SIG-M5 treated with dmso at 0.1 percent for 504 hours (cell line): ENCODE measurements around the gene PLCH2.

Experiments used
- DNase-seq: peaks from one replicate; lab custom pipeline; 2025; ENCODE audit not compliant: unreplicated experiment; lab: John Stamatoyannopoulos, UW

PLCH2 gene

DNA sequence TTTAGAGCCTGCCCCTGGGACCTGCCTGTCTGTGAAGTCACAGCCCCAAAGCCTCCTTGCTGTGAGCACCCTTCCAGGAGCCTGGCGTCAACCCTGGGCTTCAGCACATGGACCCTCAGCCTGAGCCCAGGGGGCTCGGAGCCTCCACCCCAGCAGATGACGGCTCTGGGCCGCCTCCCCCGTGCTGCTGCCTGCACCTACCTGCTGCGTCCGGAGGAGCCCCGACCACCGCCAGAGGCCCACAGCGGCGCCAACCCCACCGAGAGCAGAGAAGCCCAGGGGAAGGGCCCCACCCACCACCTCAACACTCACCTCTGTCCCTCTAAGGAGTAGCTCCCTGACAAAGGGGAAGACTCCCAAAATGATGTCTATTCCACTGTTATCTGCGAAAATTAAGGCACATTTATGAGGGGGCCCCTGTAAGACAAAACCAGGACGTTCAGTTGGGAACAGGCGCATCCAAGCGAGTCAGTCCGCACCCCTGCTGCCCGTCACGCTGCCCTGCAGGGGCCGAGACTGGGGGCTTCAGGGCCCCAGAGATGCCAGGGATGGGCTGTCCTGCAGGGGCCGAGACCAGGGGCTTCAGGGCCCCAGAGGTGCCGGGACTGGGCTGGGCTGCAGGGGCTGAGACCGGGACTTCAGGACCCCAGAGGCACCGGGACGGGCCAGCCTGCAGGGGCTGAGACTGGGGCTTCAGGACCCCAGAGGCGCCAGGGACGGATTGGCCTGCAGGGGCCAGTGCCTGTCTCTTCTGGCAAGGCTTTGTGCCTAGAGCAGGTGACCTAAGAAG, 34.5 kb downstream of the PLCH2 start:
- no peak for DNase-seq

DNA sequence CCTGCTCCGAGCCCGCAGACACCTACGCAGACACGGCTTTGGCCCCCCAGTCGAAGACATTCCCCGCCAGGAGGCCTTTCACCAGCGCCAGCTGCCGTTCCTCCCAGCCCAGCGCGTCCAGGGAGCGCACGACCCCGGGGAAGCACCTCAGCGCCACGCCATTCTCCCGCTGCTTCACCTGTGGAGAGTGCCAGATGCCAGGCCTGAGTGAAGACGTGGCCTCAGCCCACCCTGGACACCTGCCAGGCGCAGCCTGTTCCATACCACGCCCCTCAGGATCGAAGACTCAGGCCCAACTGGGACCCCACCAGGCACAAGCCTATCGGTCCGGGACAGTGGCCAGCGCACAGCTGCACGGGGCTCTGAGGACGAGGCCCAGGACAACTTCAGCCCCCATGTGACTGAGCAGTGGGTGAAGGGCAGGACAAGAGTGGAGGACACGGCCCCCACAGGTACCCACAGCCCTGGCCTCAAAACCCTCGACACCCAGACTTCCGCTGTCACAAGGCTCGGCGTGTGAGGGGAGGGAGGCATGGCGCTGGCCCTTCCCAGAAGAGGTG, 36.9 kb downstream of the PLCH2 start:
- DNase-seq, result no peak

DNA sequence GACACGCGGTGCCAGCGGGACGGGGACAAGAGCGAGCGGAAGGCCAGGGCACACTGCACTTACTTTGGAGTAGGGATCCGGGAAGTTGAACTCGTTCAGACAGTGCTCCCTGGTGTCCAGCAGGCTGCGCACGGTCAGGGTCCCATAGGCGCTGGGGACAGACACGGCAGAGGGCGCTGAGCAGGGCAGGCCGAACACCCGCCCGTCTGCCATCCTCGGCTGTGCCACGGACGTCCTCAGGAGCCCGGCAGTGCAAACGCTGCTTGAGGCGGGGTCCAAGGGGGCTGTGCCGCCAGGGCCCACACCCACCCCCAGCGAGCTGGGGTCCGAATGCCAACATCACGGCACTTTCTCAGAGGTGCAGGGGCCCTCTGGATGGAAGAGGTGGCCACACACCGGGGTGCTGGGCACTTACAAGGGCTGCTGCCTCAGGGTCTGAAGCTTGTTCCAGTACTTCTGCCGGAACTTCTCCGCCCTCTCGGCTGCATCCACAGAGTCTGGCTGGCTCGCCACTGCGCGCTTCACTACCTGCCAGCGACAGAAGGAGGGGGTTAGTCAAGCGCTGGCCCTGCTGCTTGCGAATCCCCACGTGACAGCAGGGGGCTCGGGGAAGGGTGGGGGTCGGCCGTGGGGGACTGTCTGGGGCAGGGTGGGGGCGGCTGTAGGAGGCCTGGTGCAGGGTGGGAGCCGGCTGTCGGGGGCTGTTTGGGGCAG, 38.0 kb downstream of the PLCH2 start:
- DNase-seq, result no peak

DNA sequence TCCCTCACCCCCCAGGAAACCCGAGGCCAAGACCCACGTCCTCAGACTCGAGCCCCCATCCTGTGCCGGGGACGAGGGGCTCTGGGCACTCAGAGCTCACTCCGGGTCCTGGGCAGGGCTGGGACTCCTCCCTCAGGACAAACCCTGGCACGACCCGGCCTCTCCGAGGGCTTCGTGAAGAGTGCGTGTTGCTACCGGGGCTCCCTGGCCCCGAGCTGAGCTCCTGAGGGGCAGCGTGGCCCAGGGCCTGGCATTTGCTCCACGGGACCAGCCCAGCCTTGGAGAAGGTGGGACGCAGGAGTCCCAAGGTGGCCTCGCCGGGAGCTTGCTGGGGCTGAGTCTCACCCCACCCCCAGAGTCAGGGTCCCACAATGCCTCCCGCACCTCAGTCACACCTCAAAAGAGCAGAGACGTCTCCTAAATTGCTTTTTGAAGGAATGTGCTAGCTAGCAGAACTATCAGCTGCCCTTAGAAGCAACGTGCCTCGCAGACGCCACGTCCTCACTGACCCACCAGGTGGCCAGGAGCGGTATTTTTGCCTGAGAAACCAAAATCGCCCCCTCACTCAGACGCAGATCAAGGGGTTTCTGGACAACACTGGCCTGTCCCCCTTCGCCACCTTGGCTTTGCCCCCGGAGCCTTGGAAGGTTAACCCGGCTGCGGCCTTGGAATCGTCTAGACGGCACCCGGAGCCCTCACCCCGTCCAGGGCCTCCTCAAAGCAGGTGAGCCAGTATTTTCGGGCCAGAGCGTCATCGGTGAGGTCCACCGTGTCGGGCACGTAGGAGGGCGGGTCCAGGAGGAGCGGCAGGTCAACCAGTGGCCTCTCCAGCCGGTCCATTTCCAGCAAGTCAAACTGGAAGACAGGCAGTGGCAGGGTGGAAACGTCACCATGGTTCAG, 39.0 kb downstream of the PLCH2 start:
- DNase-seq, result no peak

DNA sequence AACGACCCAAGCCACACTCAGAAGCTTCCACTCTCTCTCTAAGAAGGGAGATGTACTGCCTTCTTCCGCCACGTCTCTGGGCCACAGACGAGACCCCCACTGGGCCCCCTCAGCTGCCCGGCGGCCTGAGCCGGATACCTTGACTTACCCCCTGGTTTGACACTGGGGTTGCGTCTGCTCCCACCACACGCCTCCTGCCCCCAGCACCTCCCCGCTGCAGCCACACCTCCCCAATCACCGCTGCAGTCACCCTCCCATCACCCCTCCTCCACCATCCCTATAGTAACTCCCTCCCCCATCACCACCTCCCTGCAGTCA, 39.6 kb downstream of the PLCH2 start:
- no peak for DNase-seq

DNA sequence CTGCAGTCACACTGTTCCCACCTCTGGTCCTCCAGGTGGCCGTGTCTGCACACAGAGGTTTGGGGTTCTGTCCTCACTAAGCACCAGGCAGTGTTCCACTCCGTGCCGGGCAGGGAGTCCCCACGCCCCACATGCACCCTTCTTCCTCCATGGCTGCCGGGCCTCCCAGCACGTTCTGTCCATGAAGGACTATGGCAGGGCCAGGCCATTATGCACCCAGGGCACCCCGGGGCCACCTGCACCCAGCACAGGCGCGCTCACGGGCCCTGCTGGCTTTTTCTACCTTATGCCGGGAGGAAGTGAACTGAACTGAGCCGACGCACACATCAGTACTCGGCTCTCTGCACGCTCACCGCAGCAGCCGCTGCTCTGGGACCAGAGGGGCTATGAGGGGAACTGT, 40.0 kb downstream of the PLCH2 start:
- DNase-seq, result no peak

DNA sequence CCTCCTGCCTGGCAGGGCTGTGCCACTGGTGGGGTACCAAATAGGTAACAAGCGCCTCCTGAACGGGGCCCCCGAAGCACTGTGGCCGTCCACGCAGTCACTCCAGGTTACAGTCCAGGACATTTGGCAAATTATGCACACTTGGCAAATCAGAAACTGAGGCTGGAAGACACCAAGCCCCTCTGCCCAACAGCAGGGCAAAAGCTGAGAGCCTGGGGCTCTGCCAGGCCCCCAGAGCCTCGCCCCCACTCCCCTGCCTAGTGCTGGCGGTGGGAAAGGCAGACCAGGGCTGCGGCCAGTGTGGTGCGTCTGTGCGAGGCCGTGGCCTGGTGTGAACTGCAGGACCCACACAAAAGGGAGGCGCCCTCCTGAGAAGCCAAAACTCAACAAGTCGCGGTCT, 40.9 kb downstream of the PLCH2 start:
- no peak for DNase-seq

DNA sequence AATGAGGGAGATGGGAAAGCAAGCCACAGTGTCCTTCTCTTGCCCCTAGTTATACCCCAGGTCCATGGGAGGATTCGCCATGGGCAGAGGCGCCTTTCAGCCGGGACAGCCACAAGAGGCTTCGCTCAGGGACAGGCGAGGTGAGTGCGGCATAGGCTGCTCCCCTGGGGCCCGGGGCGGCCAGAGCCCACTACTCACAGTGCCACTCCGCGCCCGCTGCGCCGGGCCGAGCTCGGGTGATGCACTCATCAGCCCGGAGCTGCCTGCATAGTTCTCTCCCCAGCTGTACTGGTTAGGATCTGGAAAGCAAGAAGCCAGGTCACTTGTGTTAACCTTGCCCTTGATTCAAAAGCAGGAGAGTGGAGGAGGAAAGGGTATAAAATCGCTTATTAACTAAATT, 41.9 kb downstream of the PLCH2 start:
- DNase-seq, result no peak

DNA sequence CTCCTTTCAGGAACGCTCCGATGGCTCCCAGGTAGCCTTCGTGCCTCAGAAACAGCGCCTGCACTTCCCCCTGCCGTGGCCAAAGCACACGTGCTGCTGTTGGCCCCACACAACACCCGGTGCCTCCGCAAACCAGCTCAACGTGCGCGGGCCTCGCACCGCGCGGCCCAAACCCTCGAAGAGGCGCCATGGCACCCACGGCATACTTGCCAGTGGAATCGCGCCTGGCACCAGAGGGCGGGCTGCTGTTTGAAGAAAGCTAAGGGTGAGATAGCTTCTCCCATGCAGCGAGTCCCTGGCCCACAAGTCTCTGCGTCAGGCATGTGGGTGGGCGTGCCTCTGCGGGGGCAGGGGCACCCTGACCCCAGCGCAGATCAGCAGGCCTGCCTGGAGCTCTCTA, 42.4 kb downstream of the PLCH2 start:
- DNase-seq, result no peak

DNA sequence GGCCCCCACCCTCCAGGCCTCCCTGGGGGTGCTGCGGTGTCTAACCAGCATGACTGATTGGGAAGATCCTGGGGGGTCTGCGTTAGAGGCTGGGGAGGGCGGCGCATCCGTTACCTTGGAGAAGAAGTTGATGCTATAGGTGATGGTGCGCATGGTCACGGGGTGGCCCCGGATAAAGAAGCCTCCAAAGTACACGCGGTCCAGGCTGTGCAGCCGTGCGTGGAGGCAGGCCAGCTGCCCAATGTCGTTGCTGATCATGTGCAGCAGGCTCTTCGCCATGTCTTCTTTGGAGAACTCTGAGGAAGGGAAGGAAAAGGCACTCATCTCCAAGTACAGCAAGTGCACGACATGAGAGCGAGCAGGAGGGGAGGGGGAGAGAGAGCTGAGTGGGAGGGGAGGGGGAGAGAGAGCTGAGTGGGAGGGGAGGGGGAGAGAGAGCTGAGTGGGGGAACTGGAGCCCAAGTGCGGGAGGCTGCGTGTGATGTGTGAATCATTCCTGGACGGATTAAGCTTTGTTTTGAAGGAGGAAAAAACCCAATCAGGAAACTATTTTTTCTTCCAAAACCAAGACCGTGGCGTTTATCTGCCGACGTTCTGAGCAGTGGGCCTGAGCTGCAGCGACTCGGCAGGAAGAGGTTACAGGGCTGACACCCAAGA, 43.1 kb downstream of the PLCH2 start:
- no peak for DNase-seq

DNA sequence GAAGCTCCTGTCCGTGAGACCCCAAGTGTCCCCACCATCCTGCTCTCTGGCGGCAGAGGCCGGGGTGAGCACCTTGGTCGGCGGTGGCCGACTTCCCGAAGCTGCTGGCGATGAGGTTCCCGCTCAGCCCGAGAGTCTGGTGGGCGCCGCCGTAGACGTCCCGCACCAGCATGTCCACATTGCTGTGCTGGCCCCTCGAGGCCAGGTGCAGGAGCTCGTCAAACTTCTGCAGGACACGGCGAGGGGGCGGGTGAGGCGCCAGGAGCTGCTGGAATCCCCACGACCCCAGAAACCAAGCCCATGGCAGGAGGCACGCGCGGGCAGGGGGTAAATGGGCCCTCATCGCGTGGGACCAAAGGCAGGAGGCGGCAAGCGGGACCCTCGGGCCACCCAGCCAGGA, 43.6 kb downstream of the PLCH2 start:
- no peak for DNase-seq

DNA sequence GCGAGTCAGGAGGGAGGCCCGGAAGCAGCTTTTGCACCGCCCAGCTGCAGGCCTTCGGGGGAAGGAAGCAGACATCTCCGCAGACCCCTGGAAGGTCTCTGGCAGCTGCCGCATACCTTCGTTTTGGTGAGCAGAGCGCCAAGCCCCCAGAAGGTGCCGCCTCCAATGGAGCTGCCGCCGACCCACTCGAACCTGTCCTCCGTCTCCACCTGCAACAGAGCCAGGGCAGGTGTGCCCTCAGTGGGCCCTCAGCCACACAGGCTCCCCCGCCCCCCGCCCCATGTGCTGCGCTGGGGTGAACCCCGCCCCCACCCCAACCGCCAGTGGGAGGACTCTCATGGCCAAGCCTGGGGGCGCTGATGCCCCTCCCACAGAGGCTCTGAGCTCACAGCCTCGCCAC, 44.1 kb downstream of the PLCH2 start:
- no peak for DNase-seq

DNA sequence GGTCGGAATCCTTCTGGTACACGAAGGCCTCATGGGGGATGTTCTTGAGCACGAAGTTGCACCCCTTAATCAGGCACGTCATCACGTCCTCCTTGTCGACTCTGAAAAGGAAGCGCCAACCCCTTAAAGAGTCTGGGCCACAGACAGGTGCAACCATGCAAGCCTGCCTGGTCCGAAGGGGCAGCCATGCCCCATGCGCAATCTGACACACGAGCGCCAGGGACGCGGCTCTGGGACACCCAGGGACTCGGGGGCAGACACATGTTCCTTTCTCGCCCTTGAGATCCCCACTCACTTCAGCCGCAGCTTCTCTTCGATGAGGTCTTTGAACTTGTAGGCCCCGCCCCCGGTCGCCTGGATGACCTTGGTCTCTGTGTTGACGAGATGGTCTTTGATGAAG, 44.7 kb downstream of the PLCH2 start:
- DNase-seq, result no peak

DNA sequence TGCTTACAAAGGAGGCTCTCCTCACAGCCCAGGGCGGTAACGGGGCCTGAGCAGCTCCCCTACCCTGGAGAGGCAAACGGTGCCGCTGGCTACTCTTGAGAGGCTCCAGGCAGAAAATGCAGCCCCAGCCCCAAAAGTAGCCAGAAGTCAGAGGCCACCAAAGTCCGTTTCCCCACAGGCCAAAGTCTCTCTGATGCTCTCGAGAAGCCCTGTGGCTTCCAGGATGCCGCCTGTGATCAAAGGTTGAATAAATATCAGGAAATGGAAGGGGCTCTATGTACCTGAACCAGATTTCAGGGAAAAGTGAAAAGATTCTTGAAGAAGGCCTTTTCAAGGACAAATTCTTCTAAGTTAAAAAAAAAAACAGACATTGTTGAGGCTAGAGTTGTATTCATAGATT, 46.1 kb downstream of the PLCH2 start:
- no peak for DNase-seq

DNA sequence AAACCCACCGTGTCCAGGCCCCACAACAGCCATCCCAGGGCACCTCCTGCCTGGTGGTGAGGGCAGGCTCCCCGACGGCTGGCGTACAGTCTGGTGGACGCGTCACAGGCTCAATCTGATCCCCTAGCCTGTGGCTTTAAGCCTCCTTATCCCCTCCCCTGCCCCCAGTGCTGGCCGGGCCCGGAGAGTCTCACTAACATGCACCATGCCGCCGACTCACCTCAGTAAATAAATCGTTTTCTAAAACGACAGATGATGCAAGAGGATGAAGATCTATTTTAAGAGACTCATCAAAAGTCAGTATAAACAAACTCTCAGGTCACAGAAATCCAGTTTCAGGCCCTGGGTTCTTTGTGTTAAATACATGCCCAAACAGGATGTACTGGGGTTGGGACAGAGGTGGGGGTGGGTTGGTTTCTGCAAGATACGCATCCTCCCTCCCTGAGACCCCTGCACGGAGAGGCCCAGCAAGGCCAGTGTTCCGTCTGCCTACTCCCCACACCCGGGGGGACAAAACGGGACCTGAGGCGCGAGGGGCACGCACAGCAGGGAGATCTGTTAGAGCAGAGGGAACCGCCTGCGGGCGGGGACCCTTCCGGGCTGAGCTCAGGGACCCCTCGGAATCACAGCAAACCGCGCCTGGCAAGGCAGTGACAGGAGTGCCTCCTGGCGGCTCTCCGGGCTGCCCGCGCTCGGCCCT, 47.3 kb downstream of the PLCH2 start:
- DNase-seq, result no peak

DNA sequence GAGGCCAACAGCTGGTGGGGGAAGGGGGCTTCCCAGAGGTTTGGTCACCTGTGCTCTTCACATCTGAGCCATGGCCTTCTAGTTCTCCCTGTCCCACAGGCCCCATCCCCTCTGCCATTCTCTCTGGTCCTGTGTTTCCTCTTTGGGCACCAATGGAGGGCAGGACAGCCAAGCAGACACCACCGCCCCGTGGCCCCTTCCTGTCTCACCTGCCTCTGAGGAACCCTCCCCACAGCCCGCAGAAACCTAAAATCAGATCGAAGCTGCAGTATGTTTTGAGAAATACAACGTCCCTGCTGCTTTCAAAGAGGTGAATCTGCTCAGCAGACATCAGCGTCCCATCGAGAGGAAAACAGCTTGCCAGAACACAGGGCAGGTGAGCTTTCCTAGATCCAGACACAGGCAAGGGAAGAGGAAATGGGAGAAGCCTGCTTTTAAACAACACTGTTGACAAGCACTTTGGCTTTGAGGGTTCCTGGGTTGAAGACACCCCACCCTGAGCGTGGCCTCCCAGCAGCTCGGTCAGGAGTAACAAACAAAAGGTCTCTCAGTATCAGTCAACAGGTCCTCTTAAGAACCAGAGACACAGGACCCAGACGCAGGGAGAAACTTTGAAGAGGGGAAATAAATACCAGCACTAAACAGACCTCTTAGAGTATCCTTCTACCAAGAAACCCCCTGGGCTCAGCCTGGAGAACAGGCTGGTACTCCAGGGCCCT, 48.0 kb downstream of the PLCH2 start:
- no peak for DNase-seq

DNA sequence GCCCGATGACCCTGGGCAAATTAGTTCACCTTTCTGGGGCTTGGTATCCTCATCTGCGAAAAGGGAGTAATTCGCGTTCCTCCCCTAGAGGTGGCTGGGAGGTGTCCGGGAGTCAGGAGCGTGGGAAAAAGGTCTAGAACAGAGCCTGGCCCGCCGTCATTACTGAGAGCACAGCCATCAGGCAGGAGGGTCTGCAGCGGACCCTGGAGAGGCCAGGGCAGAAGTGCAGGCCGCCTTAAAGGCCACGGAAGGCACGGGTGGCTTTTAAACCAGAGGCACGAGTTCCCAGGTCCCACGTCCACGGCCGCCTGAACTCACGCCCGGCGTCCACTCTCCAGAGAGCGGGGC, 49.5 kb downstream of the PLCH2 start:
- no peak for DNase-seq

DNA sequence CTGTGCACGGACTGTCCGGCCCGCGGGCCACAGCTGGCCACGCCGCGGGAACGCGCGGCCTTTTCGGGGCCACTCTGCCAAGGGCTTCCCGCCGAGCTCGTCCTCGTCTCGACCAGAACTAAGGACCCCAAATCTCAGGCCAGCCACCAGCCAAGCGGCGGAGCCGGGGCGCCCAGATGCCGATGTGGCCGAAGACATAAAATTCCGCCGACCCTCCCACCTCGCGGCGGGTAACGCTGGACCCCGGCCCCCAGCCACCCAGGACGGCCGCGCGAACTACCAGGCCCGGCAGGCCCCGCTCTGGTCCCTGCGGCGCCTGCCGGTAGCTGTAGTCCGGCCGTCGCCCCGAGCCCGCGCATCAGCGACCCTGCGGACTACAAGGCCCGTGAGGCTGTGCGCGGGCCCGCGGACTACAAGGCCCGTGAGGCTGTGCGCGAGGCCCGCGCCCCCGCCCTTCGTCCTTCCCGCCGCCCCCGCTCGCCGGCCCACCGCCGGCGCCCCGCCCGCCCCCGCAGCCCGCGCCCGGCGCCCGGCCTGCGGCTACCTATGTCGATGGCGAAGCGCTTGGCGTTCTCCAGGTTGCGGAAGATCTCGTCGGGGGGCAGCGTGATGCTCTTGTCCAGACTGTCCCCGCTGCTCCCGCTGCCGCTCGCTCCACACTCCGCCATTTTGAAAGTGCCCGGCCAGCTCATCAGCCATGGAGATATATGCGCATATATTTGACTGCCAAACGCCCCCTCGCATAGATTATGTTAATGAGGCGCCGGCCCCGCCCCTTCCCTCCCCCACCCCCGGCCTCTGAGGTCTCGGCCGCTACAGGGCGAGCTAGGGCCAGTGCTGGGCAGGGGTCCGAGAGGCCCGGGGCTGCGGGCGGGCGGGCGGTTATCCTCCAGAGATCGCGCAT, 50.1 kb downstream of the PLCH2 start, which contains the start of gene PANK4:
TSS of gene PANK4 (minus strand) at position 677 of the 904 bp plus-strand sequence. CDS start at position 668, 9 bp downstream.
- DNase-seq, result peak; percentile 85
